H9 (cell line): ENCODE measurements around the gene UPK2. TPM values are rescaled to one million over a fixed set of nuclear protein-coding genes. Genes with fewer than 3 reads are reported as not detected.

Experiments used
- DNase-seq: peaks from one replicate; pipeline ENCODE4 v3.0.0-alpha.2; 2017
- H2AFZ ChIP-seq: one replicate; pipeline ENCODE4 v1.6.1; 2013; ENCODE audit warnings: mild to moderate bottlenecking, low read length, control low read depth, moderate library complexity
- H2AK5ac ChIP-seq: 2 replicates; pipeline ENCODE4 v1.6.1; 2013; ENCODE audit warnings: low read length, control low read depth, mixed read lengths; ENCODE audit not compliant: insufficient read length
- H2BK120ac ChIP-seq: one replicate; pipeline ENCODE4 v1.6.1; 2013; ENCODE audit warnings: low read depth, mild to moderate bottlenecking, low read length, control low read depth, inconsistent platforms; ENCODE audit not compliant: poor library complexity, severe bottlenecking
- H2BK12ac ChIP-seq: 2 replicates; pipeline ENCODE4 v1.6.1; 2013; ENCODE audit warnings: low read length, control low read depth, mixed read lengths, low read depth; ENCODE audit not compliant: insufficient read length
- H2BK15ac ChIP-seq: 2 replicates; pipeline ENCODE4 v1.6.1; 2013; ENCODE audit warnings: low read depth, low read length, control low read depth
- H2BK20ac ChIP-seq: one replicate; pipeline ENCODE4 v1.6.1; 2013; ENCODE audit warnings: low read depth, mild to moderate bottlenecking, low read length, control low read depth, inconsistent platforms; ENCODE audit not compliant: poor library complexity, severe bottlenecking
- H2BK5ac ChIP-seq: 2 replicates; pipeline ENCODE4 v1.6.1; 2013; ENCODE audit warnings: low read length, control low read depth, mixed read lengths; ENCODE audit not compliant: insufficient read length
- H3K14ac ChIP-seq: 2 replicates; pipeline ENCODE4 v1.6.1; 2013; ENCODE audit warnings: low read length, control low read depth; ENCODE audit not compliant: insufficient read depth
- H3K18ac ChIP-seq: 2 replicates; pipeline ENCODE4 v1.6.1; 2013; ENCODE audit warnings: low read depth, mild to moderate bottlenecking, mixed read lengths, low read length, control low read depth; ENCODE audit not compliant: insufficient read length
- H3K23ac ChIP-seq: 2 replicates; pipeline ENCODE4 v1.6.1; 2013; ENCODE audit warnings: low read length, control low read depth, mixed read lengths, low read depth; ENCODE audit not compliant: insufficient read length
- H3K23me2 ChIP-seq: 2 replicates; pipeline ENCODE4 v1.6.1; 2013; ENCODE audit warnings: low read depth, mild to moderate bottlenecking, mixed read lengths, low read length, control low read depth; ENCODE audit not compliant: insufficient read length, poor library complexity, severe bottlenecking
- H3K27ac ChIP-seq: 2 replicates; pipeline ENCODE4 v1.5.1; 2013; ENCODE audit warnings: low read length, control low read depth, mixed read lengths, low read depth; ENCODE audit not compliant: insufficient read length
- H3K27me3 ChIP-seq: 2 replicates; pipeline ENCODE4 v1.6.1; 2013; ENCODE audit warnings: low read length, control low read depth, inconsistent platforms; ENCODE audit not compliant: insufficient read depth
- H3K4ac ChIP-seq: 2 replicates; pipeline ENCODE4 v1.6.1; 2013; ENCODE audit warnings: low read depth, mild to moderate bottlenecking, control low read depth, inconsistent platforms, low read length, moderate library complexity
- H3K4me1 ChIP-seq: 2 replicates; pipeline ENCODE4 v1.6.1; 2013; ENCODE audit warnings: low read length, control low read depth, inconsistent platforms; ENCODE audit not compliant: insufficient read depth
- H3K4me2 ChIP-seq: 2 replicates; pipeline ENCODE4 v1.6.1; 2013; ENCODE audit warnings: low read length, control low read depth, mixed read lengths; ENCODE audit not compliant: insufficient read length, insufficient read depth
- H3K56ac ChIP-seq: 2 replicates; pipeline ENCODE4 v1.6.1; 2013; ENCODE audit warnings: low read depth, mild to moderate bottlenecking, mixed read lengths, low read length, control low read depth; ENCODE audit not compliant: insufficient read length
- H3K79me1 ChIP-seq: 2 replicates; pipeline ENCODE4 v1.6.1; 2013; ENCODE audit warnings: low read depth, mild to moderate bottlenecking, moderate library complexity, low read length, control low read depth, inconsistent platforms; ENCODE audit not compliant: insufficient read depth, poor library complexity, severe bottlenecking
- H3K79me2 ChIP-seq: 2 replicates; pipeline ENCODE4 v1.6.1; 2013; ENCODE audit warnings: low read length, control low read depth, inconsistent platforms; ENCODE audit not compliant: insufficient read depth
- H3K9ac ChIP-seq: 2 replicates; pipeline ENCODE4 v1.6.1; 2013; ENCODE audit warnings: low read length, control low read depth, mixed read lengths; ENCODE audit not compliant: insufficient read length; ENCODE audit errors: extremely low read depth
- H3K9me3 ChIP-seq: one replicate; pipeline ENCODE4 v1.6.1; 2013; ENCODE audit warnings: low read depth, low read length, inconsistent platforms; ENCODE audit not compliant: control insufficient read depth
- H3T11ph ChIP-seq: one replicate; pipeline ENCODE4 v1.6.1; 2013; ENCODE audit warnings: mild to moderate bottlenecking, low read length, control low read depth, inconsistent platforms
- H4K20me1 ChIP-seq: one replicate; pipeline ENCODE4 v1.6.1; 2013; ENCODE audit not compliant: control insufficient read depth, insufficient read length, insufficient read depth
- H4K5ac ChIP-seq: 2 replicates; pipeline ENCODE4 v1.6.1; 2013; ENCODE audit warnings: low read depth, mild to moderate bottlenecking, mixed read lengths, low read length, control low read depth; ENCODE audit not compliant: insufficient read length
- H4K8ac ChIP-seq: replicated peaks from 2 replicates; pipeline ENCODE4 v1.6.1; 2013; ENCODE audit warnings: low read length, control low read depth, mixed read lengths, low read depth; ENCODE audit not compliant: insufficient read length
- H4K91ac ChIP-seq: 2 replicates; pipeline ENCODE4 v1.6.1; 2013; ENCODE audit warnings: low read depth, mild to moderate bottlenecking, moderate library complexity, mixed read lengths, low read length, control low read depth; ENCODE audit not compliant: insufficient read length
- H3K27ac Mint-ChIP-seq, 3 experiments: 2 replicates in 2 of 3; 3 replicates in 1 of 3; pipeline ENCODE4 v1.8.0; 2020 to 2021; ENCODE audit warnings: mixed read lengths in 3 of 3, mild to moderate bottlenecking in 1 of 3, moderate library complexity in 1 of 3
- H3K27me3 Mint-ChIP-seq: 2 replicates; pipeline ENCODE4 v1.8.0; 2021; ENCODE audit warnings: low read depth, mild to moderate bottlenecking, moderate library complexity, mixed read lengths
- H3K36me3 Mint-ChIP-seq, 3 experiments: 2 replicates in 2 of 3; 3 replicates in 1 of 3; pipeline ENCODE4 v1.8.0; 2020 to 2021; ENCODE audit warnings: low read depth in 3 of 3, mixed read lengths in 3 of 3; ENCODE audit not compliant: insufficient read depth in 1 of 3
- H3K4me1 Mint-ChIP-seq, 2 experiments: 2 replicates each; pipeline ENCODE4 v1.8.0; 2020; ENCODE audit warnings: mixed read lengths in 2 of 2
- H3K4me3 Mint-ChIP-seq, 2 experiments: 2 replicates in 1 of 2; 3 replicates in 1 of 2; pipeline ENCODE4 v1.8.0; 2020 to 2021; ENCODE audit warnings: mild to moderate bottlenecking in 2 of 2, mixed read lengths in 2 of 2, moderate library complexity in 1 of 2
- H3K9me3 Mint-ChIP-seq, 2 experiments: 2 replicates in 1 of 2; 3 replicates in 1 of 2; pipeline ENCODE4 v1.8.0; 2020; ENCODE audit warnings: mild to moderate bottlenecking in 2 of 2, mixed read lengths in 2 of 2, moderate library complexity in 1 of 2
- WGBS: extraction: QIAGEN DNeasy Blood & Tissue Kit; methylation state at CpG from one replicate; pipeline ENCODE4 v1.1.7; 2013; ENCODE audit warnings: missing lambda C conversion rate, low lambda C conversion rate, mixed read lengths; ENCODE audit not compliant: insufficient read length; ENCODE audit errors: extremely low coverage; 5-methylcytosine and 5-hydroxymethylcytosine counted together
- total RNA-seq: library from RNA; stranded (reverse); gene quantifications from 2 replicates; pipeline ENCODE4 v1.2.1, GENCODE V29; 2021
- TF ChIP-seq, protein P1 (sequence below): fragments of 200-600 bp; sonication (generic); conservative IDR thresholded peaks from 3 replicates; pipeline ENCODE4 v1.8.0; 2021; ENCODE audit warnings: antibody characterized with exemption, mild to moderate bottlenecking

UPK2 gene
- total RNA-seq, 1 experiment from 2014 or later, result 0.33 TPM

DNA sequence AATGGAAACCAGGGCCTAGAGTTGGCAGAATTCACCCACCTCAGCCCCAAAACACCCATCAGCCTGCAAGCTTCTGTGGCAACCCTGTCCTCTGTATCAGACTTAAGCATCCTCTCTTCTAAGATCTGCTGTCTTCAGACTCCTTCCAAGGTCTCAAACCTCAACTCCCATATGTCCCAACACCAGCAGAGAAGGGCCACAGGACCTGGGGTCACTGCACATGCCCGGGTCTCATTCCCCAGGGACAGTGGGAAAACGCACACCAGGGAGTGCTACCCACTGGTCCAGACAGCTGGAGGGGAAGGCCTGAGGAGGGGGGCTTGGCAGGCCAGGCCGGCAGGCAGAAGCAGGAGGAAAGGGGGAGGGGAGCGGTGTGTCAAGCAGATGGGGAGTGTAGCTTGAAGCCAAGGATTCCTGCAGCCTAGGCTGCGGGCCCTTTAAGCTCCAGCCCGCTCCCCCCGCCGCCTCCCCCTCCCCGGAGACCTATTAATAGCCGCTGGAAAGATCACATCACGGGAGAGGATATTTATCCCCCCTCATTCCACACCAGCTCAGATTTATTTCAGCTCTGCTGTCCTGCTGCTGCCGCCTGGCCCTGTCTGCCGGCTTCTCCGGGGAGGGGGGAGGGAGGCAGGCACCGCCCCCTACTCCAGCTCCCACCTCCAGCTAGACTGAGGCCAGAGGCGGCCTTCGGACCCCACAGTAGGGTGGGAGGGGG is 47.0 kb upstream of the UPK2 start:
- no peak overlapping the region for H3K56ac ChIP-seq
- no peak overlapping the region for H3T11ph ChIP-seq
- no peaks in the 10 kb centered on the region; the same call in 1 of the 2 replicates for H3K79me2 ChIP-seq
- no peak overlapping the region for H2BK12ac ChIP-seq
- TF ChIP-seq, protein P1, sequence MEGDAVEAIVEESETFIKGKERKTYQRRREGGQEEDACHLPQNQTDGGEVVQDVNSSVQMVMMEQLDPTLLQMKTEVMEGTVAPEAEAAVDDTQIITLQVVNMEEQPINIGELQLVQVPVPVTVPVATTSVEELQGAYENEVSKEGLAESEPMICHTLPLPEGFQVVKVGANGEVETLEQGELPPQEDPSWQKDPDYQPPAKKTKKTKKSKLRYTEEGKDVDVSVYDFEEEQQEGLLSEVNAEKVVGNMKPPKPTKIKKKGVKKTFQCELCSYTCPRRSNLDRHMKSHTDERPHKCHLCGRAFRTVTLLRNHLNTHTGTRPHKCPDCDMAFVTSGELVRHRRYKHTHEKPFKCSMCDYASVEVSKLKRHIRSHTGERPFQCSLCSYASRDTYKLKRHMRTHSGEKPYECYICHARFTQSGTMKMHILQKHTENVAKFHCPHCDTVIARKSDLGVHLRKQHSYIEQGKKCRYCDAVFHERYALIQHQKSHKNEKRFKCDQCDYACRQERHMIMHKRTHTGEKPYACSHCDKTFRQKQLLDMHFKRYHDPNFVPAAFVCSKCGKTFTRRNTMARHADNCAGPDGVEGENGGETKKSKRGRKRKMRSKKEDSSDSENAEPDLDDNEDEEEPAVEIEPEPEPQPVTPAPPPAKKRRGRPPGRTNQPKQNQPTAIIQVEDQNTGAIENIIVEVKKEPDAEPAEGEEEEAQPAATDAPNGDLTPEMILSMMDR, result no peak
- H3K4ac ChIP-seq, result no peak overlapping the region
- H3K27ac Mint-ChIP-seq, result peak overlapping the region; percentile 5 to 95 (median 77); a peak in 5 of 7 replicates
- H3K27me3 Mint-ChIP-seq, result no peaks in the 10 kb centered on the region
- H3K4me1 ChIP-seq, result peaks cover 2% of the 10 kb centered on the region; the same call in 1 of the 2 replicates
- H3K4me3 Mint-ChIP-seq, result peak overlapping the region; percentile 59 to 76
- H2AK5ac ChIP-seq, result no peak overlapping the region
- H2AFZ ChIP-seq, result no peak overlapping the region
- H3K27me3 ChIP-seq, result no peaks in the 10 kb centered on the region
- H3K27ac ChIP-seq, result no peak overlapping the region
- H3K79me1 ChIP-seq, result no peaks in the 10 kb centered on the region
- no peak overlapping the region for H3K18ac ChIP-seq
- no peaks in the 10 kb centered on the region; a peak in 1 of 5 replicates for H3K9me3 Mint-ChIP-seq
- peaks cover 13 to 37% (median 27%) of the 10 kb centered on the region in 3 experiments for H3K36me3 Mint-ChIP-seq
- H3K14ac ChIP-seq, result no peak overlapping the region
- H3K9me3 ChIP-seq, result no peaks in the 10 kb centered on the region
- no peak overlapping the region for H4K91ac ChIP-seq
- peak; percentile 79 for DNase-seq
- H2BK15ac ChIP-seq, result no peak overlapping the region
- peaks cover 14% of the 10 kb centered on the region for H3K23me2 ChIP-seq
- no peaks in the 10 kb centered on the region for H4K20me1 ChIP-seq
- no peak overlapping the region for H2BK20ac ChIP-seq
- no peak overlapping the region for H3K9ac ChIP-seq
- H2BK5ac ChIP-seq, result no peak overlapping the region
- no peak overlapping the region for H3K23ac ChIP-seq
- peaks cover 47 to 58% of the 10 kb centered on the region in 2 experiments for H3K4me1 Mint-ChIP-seq
- peak overlapping the region; percentile 65 for H3K4me2 ChIP-seq
- WGBS, result no CpG with 5 or more reads among the region's 17 CpGs
- H4K8ac ChIP-seq, result no peak overlapping the region
- no peak overlapping the region for H2BK120ac ChIP-seq
- no peak overlapping the region for H4K5ac ChIP-seq
